ENCODE results near the gene TRIM43B. TPM values are rescaled to one million over a fixed set of nuclear protein-coding genes. Genes with fewer than 3 reads are reported as not detected.

TRIM43B gene
- total and polyA plus RNA-seq, 11 donors, result not detected

Other genes with a start within 250 kb of the TRIM43B start
- 1 to 10 TPM in 5 of 9 donors, under 1 TPM in 4; 0.36 to 1.9 (median 1.1) TPM for gene PROM2, start 210.3 kb downstream of the TRIM43B start, total RNA-seq
- gene PROM2, start 210.3 kb downstream of the TRIM43B start, polyA plus RNA-seq, result 1 to 10 TPM in 1 of 2 donors, under 1 TPM in 1; 0.35 to 1.4 TPM
- gene KCNIP3, start 187.4 kb downstream of the TRIM43B start, total RNA-seq, result 1 to 10 TPM; 2.7 to 8.3 (median 4.0) TPM
- gene KCNIP3, start 187.4 kb downstream of the TRIM43B start, polyA plus RNA-seq, result 1 to 10 TPM; 2.7 to 4.3 TPM
- 10 to 100 TPM; 26.2 to 51.7 (median 34.6) TPM for gene FAHD2A, start 82.0 kb downstream of the TRIM43B start, total RNA-seq
- 10 to 100 TPM; 31.5 to 37.6 TPM for gene FAHD2A, start 82.0 kb downstream of the TRIM43B start, polyA plus RNA-seq
- not detected for gene TRIM43, start 107.2 kb upstream of the TRIM43B start, total RNA-seq
- not detected for gene TRIM43, start 107.2 kb upstream of the TRIM43B start, polyA plus RNA-seq